Astrocyte (in vitro differentiated cells and primary cell): ENCODE measurements around the gene YIPF5.

Source experiments
- EZH2 ChIP-seq: IDR thresholded peaks from 2 replicates; pipeline ENCODE4 v1.6.1; 2012; ENCODE audit warnings: mild to moderate bottlenecking, low read length, inconsistent platforms; ENCODE audit not compliant: insufficient read depth
- TF ChIP-seq, protein P1 (sequence below): IDR thresholded peaks from 2 replicates; pipeline ENCODE4 v1.5.1; 2011; ENCODE audit warnings: low read depth, mild to moderate bottlenecking, inconsistent platforms, low read length, moderate library complexity; ENCODE audit not compliant: insufficient read depth

GRCh38 chr5:144128844-144129243 is 41.6 kb downstream of the YIPF5 start:
- TF ChIP-seq, protein P1, sequence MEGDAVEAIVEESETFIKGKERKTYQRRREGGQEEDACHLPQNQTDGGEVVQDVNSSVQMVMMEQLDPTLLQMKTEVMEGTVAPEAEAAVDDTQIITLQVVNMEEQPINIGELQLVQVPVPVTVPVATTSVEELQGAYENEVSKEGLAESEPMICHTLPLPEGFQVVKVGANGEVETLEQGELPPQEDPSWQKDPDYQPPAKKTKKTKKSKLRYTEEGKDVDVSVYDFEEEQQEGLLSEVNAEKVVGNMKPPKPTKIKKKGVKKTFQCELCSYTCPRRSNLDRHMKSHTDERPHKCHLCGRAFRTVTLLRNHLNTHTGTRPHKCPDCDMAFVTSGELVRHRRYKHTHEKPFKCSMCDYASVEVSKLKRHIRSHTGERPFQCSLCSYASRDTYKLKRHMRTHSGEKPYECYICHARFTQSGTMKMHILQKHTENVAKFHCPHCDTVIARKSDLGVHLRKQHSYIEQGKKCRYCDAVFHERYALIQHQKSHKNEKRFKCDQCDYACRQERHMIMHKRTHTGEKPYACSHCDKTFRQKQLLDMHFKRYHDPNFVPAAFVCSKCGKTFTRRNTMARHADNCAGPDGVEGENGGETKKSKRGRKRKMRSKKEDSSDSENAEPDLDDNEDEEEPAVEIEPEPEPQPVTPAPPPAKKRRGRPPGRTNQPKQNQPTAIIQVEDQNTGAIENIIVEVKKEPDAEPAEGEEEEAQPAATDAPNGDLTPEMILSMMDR, result no peak
- no peak for TF ChIP-seq EZH2
